Measurements from ENCODE around the gene DPM3. TPM values are rescaled to one million over a fixed set of nuclear protein-coding genes. Genes with fewer than 3 reads are reported as not detected.

DPM3 gene
- total and polyA plus RNA-seq, 2 donors (not counting 1 experiment from before 2014, with no cell fraction given) = 39.9 to 97.3 TPM

DNA sequence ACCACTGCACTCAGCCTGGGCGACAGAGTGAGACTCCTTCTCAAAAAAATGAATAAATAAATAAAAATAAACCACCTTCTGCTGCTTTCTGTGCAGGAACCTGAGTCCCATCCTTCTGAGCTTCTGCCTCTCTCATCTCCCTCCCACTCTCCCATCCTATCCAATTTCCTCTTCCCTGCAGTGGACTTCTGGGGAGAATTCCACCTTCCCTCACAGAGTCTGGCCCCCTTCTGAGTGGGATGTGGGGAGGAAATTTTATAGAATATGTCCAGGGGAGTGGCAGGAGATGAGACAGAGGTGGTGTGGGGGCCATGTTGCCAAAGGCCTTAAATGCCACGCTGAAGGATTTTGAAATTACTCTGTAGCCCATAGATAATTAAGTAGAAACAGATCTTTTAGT, 18.0 kb downstream of the DPM3 start:
- ATAC-seq (ENCODE audit: low read depth) = no peak
- Histone ChIP-seq H2AFZ (ENCODE audit: insufficient read depth, low read depth, low read length, poor library complexity, severe bottlenecking) (no peak overlapping the region), H3K4me3 (ENCODE audit: control extremely low read depth in 1 of 5, extremely low read depth in 1 of 5, insufficient read depth in 1 of 5, low read depth in 2 of 5, low read length in 4 of 5) (no peak overlapping the region), H3K79me2 (ENCODE audit: control insufficient read depth, insufficient read depth, low read length) (no peaks in the 10 kb centered on the region), H3K9ac (ENCODE audit: low read length) (no peak overlapping the region), H3K27me3 (replicated peaks in 1 of 4; ENCODE audit: control extremely low read depth in 1 of 4, control insufficient read depth in 3 of 4, insufficient read depth in 4 of 4, low read length in 3 of 4) (peaks cover 0 to 31% (median 9%) of the 10 kb centered on the region in 4 experiments), H3K36me3 (replicated peaks in 1 of 2; ENCODE audit: control extremely low read depth in 1 of 2, control insufficient read depth in 1 of 2, extremely low read depth in 1 of 2, insufficient read depth in 2 of 2, low read length in 1 of 2) (no peaks in the 10 kb centered on the region), H3K27ac (ENCODE audit: low read length in 2 of 2) (no peak overlapping the region), H4K20me1 (ENCODE audit: control insufficient read depth, insufficient read depth, low read length, poor library complexity, severe bottlenecking) (no peaks in the 10 kb centered on the region), H3K4me2 (replicated peaks; ENCODE audit: low read depth, low read length, poor library complexity, severe bottlenecking) (no peak overlapping the region), H3K4me1 (ENCODE audit: control insufficient read depth in 2 of 2, insufficient read depth in 2 of 2, low read length in 2 of 2) (peaks cover 11 to 13% of the 10 kb centered on the region in 2 donors), H3K9me3 (ENCODE audit: control extremely low read depth in 1 of 3, control insufficient read depth in 2 of 3, insufficient read depth in 1 of 3, low read length in 2 of 3) (peaks cover 0 to 3% (median 0%) of the 10 kb centered on the region in 3 donors)
- H3K27ac Mint-ChIP-seq = no peak overlapping the region
- H3K27me3 Mint-ChIP-seq = peaks cover 44% of the 10 kb centered on the region
- H3K9me3 Mint-ChIP-seq (ENCODE audit: insufficient read depth) = no peaks in the 10 kb centered on the region
- TF ChIP-seq, protein P1, sequence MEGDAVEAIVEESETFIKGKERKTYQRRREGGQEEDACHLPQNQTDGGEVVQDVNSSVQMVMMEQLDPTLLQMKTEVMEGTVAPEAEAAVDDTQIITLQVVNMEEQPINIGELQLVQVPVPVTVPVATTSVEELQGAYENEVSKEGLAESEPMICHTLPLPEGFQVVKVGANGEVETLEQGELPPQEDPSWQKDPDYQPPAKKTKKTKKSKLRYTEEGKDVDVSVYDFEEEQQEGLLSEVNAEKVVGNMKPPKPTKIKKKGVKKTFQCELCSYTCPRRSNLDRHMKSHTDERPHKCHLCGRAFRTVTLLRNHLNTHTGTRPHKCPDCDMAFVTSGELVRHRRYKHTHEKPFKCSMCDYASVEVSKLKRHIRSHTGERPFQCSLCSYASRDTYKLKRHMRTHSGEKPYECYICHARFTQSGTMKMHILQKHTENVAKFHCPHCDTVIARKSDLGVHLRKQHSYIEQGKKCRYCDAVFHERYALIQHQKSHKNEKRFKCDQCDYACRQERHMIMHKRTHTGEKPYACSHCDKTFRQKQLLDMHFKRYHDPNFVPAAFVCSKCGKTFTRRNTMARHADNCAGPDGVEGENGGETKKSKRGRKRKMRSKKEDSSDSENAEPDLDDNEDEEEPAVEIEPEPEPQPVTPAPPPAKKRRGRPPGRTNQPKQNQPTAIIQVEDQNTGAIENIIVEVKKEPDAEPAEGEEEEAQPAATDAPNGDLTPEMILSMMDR (IDR thresholded peaks at IDR 0.05) = no peak
- TF ChIP-seq EZH2 (IDR thresholded peaks at IDR 0.05; ENCODE audit: borderline replicate concordance, insufficient read depth, low read depth, low read length, poor library complexity, severe bottlenecking) = no peak
- intact Hi-C loops (cut with micrococcal nuclease) = no loop called here
- POLR2A ChIA-PET = interaction anchor here (0.6 to 0.9 kb wide), 2 partner anchors 38 to 1057 kb away, joined by 4 to 10 read pairs; no protein-coding TSS in a partner anchor
- H3K4me3 Mint-ChIP-seq = no peak overlapping the region
- DNase-seq = no peak
- peaks cover 13% of the 10 kb centered on the region for H3K4me1 Mint-ChIP-seq
- CTCF ChIA-PET = interaction anchor here (1.2 to 2.0 kb wide), 3 partner anchors 31 to 45 kb away, joined by 4 to 6 read pairs (median 6); no protein-coding TSS in a partner anchor
- no CpG with 5 or more reads among the region's 2 CpGs for WGBS (ENCODE audit: insufficient coverage)

DNA sequence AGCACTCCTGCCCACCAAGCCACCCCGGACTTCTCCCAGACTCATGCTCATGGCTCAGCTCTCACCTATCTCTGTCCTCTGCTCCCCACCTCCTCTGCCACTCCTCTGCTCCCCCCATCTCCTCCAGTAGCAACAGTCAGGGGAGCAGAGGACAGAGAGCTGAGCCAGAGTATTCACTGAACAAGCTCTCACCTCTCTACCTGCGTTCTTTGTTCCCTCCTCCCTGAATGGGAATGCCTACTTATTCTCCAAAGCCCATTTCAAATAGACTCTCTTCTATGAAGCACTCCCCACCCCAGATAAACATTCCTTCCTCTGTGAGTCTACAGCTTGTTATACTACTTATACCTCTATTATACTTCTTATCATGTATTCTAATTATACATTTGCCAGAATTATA, 19.1 kb downstream of the DPM3 start:
- no peak overlapping the region for H3K4me3 Mint-ChIP-seq
- Histone ChIP-seq H3K9ac (ENCODE audit: low read length) (no peak overlapping the region), H3K4me2 (replicated peaks; ENCODE audit: low read depth, low read length, poor library complexity, severe bottlenecking) (no peak overlapping the region), H3K27me3 (replicated peaks in 1 of 4; ENCODE audit: control extremely low read depth in 1 of 4, control insufficient read depth in 3 of 4, insufficient read depth in 4 of 4, low read length in 3 of 4) (peaks cover 0 to 20% (median 5%) of the 10 kb centered on the region in 4 experiments), H3K9me3 (ENCODE audit: control extremely low read depth in 1 of 3, control insufficient read depth in 2 of 3, insufficient read depth in 1 of 3, low read length in 2 of 3) (no peaks in the 10 kb centered on the region), H2AFZ (ENCODE audit: insufficient read depth, low read depth, low read length, poor library complexity, severe bottlenecking) (no peak overlapping the region), H3K4me1 (ENCODE audit: control insufficient read depth in 2 of 2, insufficient read depth in 2 of 2, low read length in 2 of 2) (peaks cover under 1 to 2% of the 10 kb centered on the region in 2 donors), H3K36me3 (replicated peaks in 1 of 2; ENCODE audit: control extremely low read depth in 1 of 2, control insufficient read depth in 1 of 2, extremely low read depth in 1 of 2, insufficient read depth in 2 of 2, low read length in 1 of 2) (no peaks in the 10 kb centered on the region), H3K79me2 (ENCODE audit: control insufficient read depth, insufficient read depth, low read length) (no peaks in the 10 kb centered on the region), H3K27ac (ENCODE audit: low read length in 2 of 2) (no peak overlapping the region), H4K20me1 (ENCODE audit: control insufficient read depth, insufficient read depth, low read length, poor library complexity, severe bottlenecking) (no peaks in the 10 kb centered on the region), H3K4me3 (ENCODE audit: control extremely low read depth in 1 of 5, extremely low read depth in 1 of 5, insufficient read depth in 1 of 5, low read depth in 2 of 5, low read length in 4 of 5) (no peak overlapping the region)
- TF ChIP-seq, protein P1 (IDR thresholded peaks at IDR 0.05) = no peak
- TF ChIP-seq EZH2 (IDR thresholded peaks at IDR 0.05; ENCODE audit: borderline replicate concordance, insufficient read depth, low read depth, low read length, poor library complexity, severe bottlenecking) = no peak
- H3K9me3 Mint-ChIP-seq (ENCODE audit: insufficient read depth) = no peaks in the 10 kb centered on the region
- ChIA-PET CTCF (interaction anchor here (1.3 to 2.2 kb wide), 5 partner anchors 9 to 51 kb away, joined by 3 to 8 read pairs (median 6); partner anchors contain the start of gene KRTCAP2), POLR2A (no interaction called here)
- ATAC-seq (ENCODE audit: low read depth) (no peak), DNase-seq (no peak)
- WGBS (ENCODE audit: insufficient coverage) = 94% methylated on average over 2 of the region's 2 CpGs
- no peak overlapping the region for H3K27ac Mint-ChIP-seq
- H3K27me3 Mint-ChIP-seq = peaks cover 43% of the 10 kb centered on the region
- intact Hi-C loops (cut with micrococcal nuclease) = no loop called here
- peaks cover 3% of the 10 kb centered on the region for H3K4me1 Mint-ChIP-seq

Measured in B cell (primary cell).